Inflammatory macrophage treated with lipopolysaccharide for 1 hour (primary cell): ENCODE measurements around the gene GNB5.
"Not testable (repeated sequence)": the region's sequence is repeated elsewhere in the genome, so short reads cannot be mapped to it uniquely, and the experiment has no call there.

ENCODE experiments used
- DNase-seq, 2 donors: peaks; one replicate each; pipeline ENCODE4 v3.0.0-alpha.2; 2020 to 2022

GNB5 gene

DNA sequence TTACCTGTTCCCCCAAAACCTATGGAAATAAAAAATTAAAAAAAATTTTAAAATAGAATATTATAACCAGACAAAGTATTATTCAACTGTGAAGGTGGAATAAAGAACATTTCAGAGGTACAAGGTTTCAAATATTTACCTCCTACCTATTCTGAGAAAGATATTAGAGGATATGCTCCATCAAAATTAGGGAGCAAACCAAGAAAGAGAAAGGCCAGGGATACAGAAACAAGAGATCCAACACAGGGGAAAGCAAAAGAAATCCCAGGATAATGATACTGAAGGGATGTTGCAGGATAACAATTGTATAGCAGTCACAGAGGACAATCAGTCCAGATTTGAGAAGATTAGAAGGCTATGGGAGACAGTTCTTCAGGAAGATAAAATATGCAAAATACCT is 101.0 kb downstream of the GNB5 start:
- DNase-seq: no peak

DNA sequence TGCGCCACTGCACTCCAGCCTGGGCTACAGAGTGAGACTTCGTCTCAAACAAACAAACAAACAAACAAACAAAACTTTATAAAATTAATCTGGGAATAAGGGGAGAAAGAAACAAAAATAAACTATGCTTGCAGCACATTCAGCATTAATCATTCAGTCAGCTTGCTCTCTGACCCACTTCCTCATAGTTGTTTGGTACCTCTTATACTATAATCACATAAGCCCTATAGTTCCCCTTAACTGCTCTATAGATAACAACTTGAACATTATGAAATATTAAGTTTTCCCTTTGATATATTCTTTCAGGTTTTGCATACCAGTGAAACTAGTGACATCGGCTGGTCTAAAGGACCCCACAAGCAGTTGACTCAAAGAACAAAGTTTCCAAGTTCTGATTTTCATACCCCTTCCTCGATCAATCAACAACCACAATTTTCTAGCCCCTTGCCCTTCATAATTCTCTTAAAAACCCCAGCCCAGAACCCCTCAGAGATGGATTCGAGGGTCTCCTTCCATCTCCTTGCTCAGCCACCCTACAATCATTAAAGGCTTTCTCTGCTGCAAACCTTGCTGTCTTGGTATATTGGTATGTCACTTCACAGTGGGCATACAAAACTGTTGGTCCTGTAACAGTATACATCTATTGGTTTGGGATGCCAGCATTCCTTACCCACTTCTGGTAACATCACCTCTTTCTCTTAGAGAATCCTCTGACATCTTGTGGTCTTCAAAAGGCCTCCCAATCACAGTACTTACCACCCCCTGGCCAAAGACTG is 105.0 kb downstream of the GNB5 start:
- peak; percentile 47 to 67 for DNase-seq

DNA sequence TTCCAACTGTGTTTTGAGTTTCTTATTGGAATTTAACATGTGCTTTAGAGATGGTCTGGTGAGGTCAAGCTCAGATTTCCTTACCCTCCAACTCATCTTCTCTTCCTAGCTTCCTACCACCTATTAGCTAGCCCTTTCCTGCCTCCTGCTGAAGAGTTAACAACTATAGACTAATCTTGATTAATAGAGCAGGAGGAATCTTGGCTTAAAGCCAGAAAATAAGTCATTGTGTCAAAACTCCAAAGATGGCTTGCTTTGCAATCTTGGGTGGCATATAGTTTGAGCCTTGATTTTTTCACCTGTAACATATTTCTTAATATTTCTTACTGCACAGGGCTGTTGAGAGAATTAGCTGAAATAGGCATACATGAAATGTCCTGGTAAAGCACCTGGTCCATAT is 105.9 kb downstream of the GNB5 start:
- DNase-seq: no peak

DNA sequence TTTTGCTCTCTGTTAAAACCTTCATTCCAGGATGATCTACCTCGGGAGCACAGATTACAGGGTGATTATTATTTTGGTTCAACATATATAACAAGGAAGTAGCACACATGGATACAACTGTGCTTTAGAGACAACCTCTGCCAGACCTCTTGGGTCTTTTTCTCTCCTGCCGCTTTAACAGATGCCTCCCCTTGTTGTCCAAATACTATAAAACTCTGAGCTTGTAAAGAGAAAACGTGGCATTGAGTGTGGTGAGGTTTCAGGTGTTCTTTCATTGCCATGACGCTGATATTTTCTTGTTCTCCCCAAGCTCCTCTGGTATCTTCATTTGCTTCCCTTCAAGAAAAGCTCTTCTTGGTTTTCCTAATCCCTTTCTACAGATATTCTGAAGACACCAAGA is 107.6 kb downstream of the GNB5 start:
- no peak for DNase-seq

DNA sequence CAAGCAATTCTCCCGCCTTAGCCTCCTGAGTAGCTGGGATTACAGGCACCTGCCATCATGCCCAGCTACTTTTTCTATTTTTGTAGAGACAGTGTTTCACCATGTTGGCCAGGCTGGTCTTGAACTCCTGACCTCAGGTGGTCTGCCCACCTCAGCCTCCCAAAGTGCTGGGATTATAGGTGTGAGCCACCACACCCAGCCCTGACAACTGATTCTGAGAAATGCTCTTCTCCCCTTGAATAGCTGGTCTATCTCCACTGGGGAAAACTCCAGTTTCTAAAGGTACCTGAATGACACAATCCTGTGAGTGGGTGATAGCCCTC is 108.2 kb downstream of the GNB5 start:
- DNase-seq: not testable (repeated sequence)

DNA sequence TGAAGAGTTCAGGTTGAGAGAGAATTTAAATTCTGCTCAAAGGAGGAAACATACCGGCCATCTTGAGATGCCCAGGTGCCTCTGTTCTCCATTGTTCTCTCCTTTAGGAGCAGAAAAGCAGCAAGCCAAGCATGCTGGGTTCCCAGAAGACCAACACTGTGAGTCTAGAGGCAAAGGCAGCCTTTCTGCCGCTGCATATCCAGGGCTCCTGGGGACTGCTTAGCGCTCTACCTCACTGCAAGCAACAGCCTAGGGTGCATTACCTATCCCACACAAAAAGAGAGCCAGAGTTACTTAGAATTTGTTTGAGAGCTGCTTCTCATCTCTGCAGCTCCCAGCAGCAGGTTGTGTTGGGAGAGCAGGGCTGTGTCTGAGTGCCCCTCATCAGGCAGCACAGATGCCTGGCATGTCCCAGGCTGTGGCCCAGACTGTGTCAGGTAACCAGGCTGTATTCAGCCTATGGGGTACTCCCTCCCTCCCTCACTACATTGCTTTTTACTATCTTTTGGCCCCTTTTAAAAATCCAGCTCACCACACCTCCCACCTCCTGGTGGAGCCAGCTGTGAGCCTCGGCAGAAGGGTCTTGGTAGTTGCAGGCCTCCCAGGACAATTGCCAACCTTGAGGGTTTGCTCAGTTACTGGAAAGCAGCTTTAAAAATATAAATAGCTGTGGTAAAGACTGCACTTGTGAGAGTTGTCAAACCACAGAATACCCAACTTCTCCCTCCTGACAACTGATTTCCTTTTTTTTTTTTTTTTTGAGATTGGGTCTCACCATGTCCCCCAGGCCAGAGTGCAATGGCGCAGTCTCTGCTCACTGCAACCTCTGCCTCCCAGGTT is 108.8 kb downstream of the GNB5 start:
- DNase-seq: no peak

DNA sequence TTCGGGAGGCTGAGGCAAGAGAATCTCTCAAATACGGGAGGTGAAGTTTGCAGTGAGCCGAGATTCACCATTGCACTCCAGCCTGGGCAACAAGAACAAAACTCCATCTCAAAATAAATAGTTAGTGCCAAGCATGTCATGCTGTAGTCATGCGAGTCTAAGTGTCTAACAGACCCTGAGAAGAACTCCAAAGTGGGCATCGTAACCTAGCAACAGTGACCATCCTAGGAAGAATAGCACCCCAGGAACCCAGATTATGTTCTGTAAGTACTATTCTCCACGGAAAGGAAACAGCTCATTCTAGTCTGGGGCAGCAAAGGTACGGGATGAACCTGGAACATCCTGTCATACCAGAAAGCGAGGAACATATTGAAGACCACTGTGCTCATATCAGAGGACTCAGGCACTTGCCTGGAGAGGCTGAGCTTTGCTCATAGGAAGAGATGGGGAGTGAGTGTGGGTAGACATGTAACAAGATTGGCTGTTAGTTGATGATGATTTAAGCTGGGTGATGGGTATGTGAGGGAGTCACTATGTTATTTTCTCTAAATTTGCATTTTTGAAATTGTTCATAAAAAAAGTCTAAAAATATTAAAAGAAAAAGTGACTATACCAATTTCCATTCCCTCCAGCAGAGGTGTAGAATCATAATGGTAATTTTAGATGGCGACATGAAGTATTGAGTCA is 110.3 kb downstream of the GNB5 start:
- DNase-seq: no peak

DNA sequence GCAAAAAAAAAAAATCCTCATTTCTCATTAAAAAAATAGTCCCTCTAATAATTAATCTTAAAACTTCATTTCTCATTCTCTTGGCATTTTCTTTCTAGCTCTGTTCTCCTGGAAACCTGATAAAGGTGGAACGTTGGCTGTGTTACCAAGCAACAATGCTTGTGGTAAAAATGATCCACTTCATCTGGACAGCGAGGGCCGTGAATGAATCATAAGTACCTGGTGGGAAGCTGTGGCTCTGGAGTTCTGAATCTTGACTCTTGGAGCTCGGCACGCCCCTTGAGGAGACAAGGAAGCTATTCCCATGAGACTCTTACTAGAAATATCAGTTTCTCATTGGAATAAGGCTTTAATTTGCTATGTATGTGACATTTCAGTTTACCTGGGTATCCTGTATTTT is 111.2 kb downstream of the GNB5 start:
- no peak for DNase-seq

DNA sequence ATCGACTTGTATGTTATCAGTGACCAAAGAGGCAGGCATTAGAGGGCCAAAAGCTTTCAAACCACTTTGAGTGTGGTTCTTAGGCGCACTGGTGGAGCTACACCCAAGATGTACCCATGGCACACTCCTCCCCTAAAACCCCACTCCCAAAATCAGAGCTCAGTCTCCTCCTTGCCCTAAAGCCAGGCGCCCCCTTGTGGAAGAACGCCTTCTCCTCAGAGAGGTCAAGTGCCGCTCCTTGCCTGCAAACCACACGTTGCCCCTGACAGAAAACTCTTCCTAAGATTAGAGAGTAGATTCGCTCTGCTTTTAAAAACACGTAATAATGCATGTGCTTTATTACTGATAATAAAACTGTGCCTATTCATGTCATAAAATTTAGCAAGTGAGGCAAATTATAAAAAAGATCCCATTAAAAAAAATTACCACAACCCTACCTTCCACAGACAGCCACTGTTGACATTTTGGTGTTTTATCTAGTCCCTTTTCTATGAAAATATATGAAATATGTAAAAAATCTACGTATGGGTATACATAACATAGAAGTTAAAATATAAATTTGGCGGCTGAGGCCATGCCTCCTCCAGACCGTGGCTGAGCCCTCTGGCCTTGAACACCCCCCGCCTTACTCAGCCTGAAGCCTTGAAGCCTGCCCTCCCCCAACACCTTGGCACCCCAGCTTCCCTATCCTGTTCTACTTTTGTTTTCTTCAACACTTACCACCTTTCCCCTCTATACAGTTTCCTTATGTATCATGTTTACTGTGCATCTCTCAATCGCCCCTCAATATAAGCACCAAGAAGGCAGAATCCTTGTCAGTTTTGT is 112.1 kb downstream of the GNB5 start:
- peak; percentile 48 to 92 for DNase-seq

DNA sequence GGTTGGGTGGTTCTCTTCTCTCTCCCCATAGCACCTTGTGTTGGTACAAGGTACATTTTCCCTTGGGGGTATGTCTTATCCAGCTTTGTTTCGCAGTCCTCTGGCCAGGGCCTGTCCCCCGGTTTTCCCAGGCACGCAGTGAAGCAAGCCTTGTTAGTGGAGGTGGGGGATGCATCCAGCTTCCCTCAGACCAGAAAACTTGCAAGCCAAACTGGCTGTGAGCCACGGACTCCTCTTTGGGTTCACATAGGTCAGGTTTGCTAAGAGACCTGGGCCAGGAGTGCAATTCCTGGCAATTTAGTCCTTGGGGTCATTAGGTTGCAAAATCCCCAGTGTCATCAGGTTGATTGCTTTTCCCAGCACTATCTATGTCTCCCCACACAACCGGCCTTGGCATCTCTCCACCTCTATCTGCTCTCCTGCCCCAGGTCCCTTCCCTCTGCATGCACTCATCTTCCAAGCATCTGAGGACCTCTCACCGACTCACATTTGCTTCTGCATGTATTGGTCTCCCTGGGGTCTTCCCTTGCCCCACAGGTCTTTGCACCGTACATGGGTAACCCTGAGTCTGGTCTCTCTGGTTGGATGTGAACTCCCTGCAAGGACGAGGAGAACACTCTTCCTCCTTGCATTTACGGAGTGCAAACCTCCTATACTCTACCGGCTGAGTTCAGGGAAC is 112.9 kb downstream of the GNB5 start:
- DNase-seq: no peak

DNA sequence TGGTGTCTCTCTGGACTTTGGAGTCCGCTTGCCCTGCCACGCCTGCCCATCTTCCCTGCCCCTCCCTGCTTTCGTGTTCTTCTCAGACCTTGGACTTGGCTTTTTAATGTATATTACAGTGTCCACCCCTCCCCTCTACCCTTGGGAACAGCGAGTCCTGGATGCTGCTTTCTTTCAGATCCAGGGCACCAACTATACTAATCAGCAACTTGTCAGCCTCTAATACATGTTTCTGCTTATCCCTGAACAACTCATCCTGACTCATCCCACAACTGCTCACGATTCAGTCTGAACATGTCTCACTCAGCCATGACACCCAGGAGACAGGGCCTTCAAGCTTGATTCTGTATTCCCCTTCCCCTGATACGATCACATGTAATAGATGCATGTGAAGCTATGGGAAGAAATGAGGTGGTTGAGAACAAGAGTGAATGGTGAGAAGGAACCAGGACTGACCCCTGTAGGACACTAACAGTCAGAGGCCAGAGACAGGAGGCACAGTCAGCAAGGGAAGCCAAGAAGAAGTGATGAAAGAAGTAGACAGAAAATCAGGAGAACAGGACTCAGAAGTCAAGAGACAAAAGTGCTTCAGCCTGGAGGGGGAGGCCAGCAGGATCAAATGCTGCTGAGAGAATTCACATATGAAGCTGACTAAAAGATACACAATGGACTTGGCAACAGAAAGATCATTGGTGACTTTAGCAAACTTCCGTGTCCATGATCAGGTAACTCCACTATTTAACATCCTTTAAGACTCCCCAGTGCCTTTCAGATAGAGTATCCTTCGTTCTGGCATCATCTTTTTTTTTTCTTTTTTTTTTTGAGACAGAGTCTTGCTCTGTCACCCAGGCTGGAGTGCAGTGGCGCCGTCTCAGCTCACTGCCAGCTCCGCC is 114.1 kb downstream of the GNB5 start:
- DNase-seq: peak in 1 of 2 donors; percentile 42

DNA sequence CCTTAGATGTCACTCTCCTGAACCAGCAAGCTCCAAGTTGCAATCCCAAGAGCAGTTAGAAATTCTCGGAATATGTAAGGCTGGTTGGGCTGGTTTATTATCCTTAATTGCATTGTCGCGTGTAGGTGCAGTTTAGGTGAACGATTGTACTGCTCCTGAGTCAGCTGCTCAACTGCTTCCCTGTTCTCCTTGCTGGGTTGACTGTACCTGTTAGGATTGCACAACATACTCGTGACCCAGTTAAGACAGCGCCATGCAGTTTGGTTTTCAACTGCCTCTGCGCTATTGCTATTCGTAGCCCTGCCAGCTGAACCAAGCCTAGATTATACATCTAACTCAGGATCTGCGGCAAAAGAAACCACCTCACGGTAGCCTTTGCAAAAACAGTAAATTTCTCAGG is 119.6 kb downstream of the GNB5 start:
- DNase-seq: no peak

DNA sequence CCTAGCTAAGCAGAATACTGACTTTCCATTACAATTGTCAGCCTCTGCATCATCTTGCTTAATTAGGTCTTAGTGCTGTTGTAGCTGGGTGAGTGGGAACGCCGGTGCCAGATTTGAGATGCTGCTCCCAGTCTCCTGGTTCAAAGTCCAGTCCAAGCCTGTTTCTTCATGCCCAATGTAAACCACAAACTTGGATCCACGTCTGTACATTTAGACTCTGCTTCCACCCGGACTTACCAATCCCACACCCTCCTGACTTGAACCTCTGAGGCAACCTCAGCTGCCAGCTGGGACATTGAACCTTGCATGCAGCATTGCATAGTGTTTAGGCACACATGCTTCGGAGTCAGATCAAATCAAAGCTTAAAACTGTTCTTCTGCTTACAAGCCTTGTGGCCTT is 121.6 kb downstream of the GNB5 start:
- DNase-seq: no peak

DNA sequence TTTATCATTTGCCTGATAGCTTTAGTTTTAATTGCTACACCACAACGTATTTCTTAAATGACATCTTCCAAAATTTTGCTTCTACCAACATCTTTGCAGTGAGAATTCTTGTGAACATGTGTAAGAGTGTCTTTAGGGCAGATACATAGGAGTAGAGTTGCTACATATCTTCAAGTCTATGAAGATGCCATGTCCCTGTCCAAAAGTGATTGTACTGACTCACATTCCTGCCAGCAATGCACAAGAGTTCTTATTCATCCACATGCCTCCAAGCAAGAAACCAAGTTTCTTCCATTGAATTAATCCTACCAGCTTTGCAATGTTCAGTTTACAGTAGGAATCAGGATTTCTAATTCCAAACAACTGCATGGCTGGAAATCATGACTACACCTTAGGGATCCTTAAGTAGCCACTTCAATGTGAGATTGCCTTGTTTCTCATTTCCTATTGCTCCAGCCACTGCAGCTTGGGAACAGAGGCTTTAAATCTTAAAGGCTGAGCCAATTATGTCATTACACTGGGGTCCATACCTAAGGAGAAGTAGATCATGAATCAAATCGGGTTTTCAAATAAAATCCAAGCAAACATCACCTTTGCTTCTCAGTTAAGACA is 123.1 kb downstream of the GNB5 start:
- DNase-seq: no peak

DNA sequence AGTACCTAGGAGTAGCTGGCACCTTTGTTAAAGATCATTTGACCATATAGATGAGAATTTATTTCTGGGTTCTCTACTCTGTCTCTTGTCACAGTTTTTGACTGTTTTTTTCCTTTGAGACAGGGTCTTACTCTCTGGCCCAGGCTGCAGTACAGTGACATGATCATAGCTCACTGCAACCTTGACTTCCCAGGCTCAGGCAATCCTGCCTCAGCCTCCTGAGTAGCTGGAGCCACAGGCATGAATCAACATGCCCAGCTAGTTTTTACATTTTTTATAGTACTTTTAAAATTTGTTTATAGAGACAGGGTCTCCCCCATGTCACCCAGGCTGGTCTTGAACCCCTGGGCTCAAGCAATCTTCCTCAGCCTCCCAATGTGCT is 123.7 kb downstream of the GNB5 start:
- no peak for DNase-seq

DNA sequence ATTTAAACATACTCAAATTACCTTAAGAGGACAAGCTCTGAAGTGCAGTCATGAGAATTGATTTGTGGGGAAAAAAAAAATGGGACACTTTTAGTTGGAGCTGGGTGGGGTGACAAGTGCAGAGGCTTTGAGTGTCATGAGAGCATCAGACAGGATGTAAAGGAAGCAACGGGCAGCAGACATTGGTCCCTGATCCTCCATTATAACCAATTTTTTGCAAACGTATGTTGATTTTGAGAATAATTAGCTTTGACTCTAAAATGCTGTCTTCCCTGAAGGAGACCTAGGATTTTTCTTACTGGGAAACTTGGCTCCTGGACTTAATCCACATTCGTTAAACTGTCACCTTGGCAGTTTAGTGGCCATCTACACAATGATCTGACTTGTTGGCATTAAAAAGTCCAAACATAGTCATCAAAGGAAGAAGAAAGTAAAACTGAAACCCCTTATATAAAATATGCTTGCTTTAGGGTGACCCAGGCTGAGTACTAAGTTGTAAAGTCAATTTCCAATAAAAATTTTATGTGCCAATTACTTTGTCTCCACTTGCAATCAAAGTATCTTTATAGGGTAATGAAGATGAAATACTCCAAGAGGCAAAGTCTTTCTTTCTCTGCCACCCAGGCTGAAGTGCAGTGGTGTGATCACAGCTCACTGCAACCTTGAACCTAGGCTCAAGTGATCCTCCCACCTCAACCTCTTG is 124.2 kb downstream of the GNB5 start:
- no peak for DNase-seq
